Colonic mucosa (tissue), 4 donors: Measurements from ENCODE around the gene RUNX2. TPM values are rescaled to one million over a fixed set of nuclear protein-coding genes. Genes with fewer than 3 reads are reported as not detected.

Experiments used
- DNase-seq: peaks from one replicate; pipeline ENCODE4 v3.0.0-alpha.2; 2020
- H3K27ac ChIP-seq: fragments of 200-600 bp; one replicate; pipeline ENCODE4 v1.8.0; 2021
- H3K27me3 ChIP-seq: fragments of 200-600 bp; one replicate; pipeline ENCODE4 v1.8.0; 2021
- H3K36me3 ChIP-seq: fragments of 200-600 bp; one replicate; pipeline ENCODE4 v1.8.0; 2021
- H3K4me1 ChIP-seq: fragments of 200-600 bp; one replicate; pipeline ENCODE4 v1.8.0; 2021; ENCODE audit warnings: mild to moderate bottlenecking
- H3K4me3 ChIP-seq: fragments of 200-600 bp; one replicate; pipeline ENCODE4 v1.8.0; 2021
- H3K9ac ChIP-seq, 2 donors: one replicate each; pipeline ENCODE4 v1.7.0; 2013; ENCODE audit warnings: control low read depth in 2 of 2, low read depth in 2 of 2, low read length in 2 of 2
- H3K9me3 ChIP-seq: fragments of 200-600 bp; one replicate; pipeline ENCODE4 v1.8.0; 2021
- CTCF ChIP-seq: fragments of 200-600 bp; IDR thresholded peaks from one replicate; pipeline ENCODE4 v1.8.0; 2022; ENCODE audit warnings: antibody characterized with exemption, mild to moderate bottlenecking
- intact Hi-C: fragments of 100-400 bp; cut with DNase I; formaldehyde crosslinking; loops from one replicate; pipeline ENCODE4 v1.14.1; 2022
- total RNA-seq, 2 donors: library from RNA; stranded (reverse); fragmentation: NEBNext Ultra II Directional in 1 of 2; extraction: Animal tissue kit (Norgen Biotek cat#: 25700) in 1 of 2; gene quantifications; one replicate each; pipeline ENCODE4 v1.2.1, GENCODE V29; 2021
- donor health status: healthy.
- donor health status: DM: no; HTN: no; CAD: no.
- donor health status: DM: no; HTN: no; CAD: no.

Gene RUNX2
- total RNA-seq, 2 donors from 2014 or later: 1.7 to 2.6 TPM

- DNase-seq: peak; percentile 33
- intact Hi-C loops: no loop called here
- no peak overlapping the region for H3K4me3 ChIP-seq
- H3K27me3 ChIP-seq: no peaks in the 10 kb centered on the region
- no peaks in the 10 kb centered on the region for H3K36me3 ChIP-seq
- H3K27ac ChIP-seq: no peak overlapping the region
- H3K9me3 ChIP-seq: no peaks in the 10 kb centered on the region
- H3K4me1 ChIP-seq: no peaks in the 10 kb centered on the region
- TF ChIP-seq CTCF: no peak
- no peak overlapping the region for H3K9ac ChIP-seq
Measured at GRCh38 chr6:45613656-45614055, 285.5 kb downstream of the RUNX2 start.

GRCh38 chr6:45614488-45615285 lies 286.6 kb downstream of the RUNX2 start:
- intact Hi-C loops: no loop called here
- H3K9ac ChIP-seq: no peak overlapping the region
- no peak for DNase-seq

DNA sequence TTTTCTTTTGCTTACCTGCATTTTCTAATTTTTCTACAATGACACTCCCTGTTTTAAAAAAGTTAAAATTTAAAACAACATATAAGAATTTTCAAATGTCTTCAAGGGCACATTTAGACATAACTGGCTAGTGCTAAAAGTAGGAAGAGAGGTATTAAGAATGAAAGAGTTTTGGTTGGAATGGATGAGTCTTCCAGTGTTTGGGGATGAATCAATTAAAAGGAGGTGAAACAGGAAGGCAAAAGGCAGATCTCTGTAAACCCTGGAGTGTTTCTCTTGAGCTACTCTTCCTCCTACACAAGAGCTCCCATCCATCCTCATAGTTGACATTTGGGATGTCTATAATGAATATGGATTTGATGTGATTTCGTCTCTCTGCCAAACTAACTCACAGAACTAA lies 288.1 kb downstream of the RUNX2 start:
- Histone ChIP-seq H3K4me1 (no peaks in the 10 kb centered on the region), H3K27me3 (no peaks in the 10 kb centered on the region), H3K9me3 (no peaks in the 10 kb centered on the region), H3K4me3 (no peak overlapping the region), H3K27ac (no peak overlapping the region), H3K9ac (no peak overlapping the region), H3K36me3 (no peaks in the 10 kb centered on the region)
- no peak for TF ChIP-seq CTCF
- intact Hi-C loops: no loop called here
- DNase-seq: no peak

More at GRCh38 chr6:45614488-45615285, 286.6 kb downstream of the RUNX2 start:
- Histone ChIP-seq H3K36me3 (no peaks in the 10 kb centered on the region), H3K4me3 (no peak overlapping the region), H3K27ac (no peak overlapping the region), H3K4me1 (no peaks in the 10 kb centered on the region), H3K9me3 (no peaks in the 10 kb centered on the region), H3K27me3 (no peaks in the 10 kb centered on the region)
- no peak for TF ChIP-seq CTCF

DNA sequence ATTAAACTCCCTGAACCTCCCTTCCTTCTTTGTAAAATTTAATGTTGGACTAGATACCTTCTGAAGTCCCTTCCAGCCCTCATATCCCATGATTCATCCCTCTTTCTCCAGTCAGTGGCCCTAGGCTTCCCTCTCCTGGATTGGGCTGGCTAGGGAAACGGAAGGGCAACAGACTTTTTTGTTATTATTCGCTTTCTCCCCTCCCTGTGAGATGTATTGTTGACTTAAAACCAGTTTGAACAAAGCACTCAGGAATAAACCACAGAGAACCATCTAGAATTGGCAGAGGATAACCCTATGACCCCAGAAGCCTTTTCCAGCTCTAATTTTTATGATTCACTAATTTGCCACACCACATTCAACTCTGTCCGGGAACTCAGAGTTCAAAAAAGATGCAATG lies 289.3 kb downstream of the RUNX2 start:
- no peak for TF ChIP-seq CTCF
- H3K27ac ChIP-seq: no peak overlapping the region
- no peak overlapping the region for H3K4me3 ChIP-seq
- H3K4me1 ChIP-seq: no peaks in the 10 kb centered on the region
- H3K9me3 ChIP-seq: no peaks in the 10 kb centered on the region
- intact Hi-C loops: no loop called here
- no peaks in the 10 kb centered on the region for H3K27me3 ChIP-seq
- H3K36me3 ChIP-seq: no peaks in the 10 kb centered on the region
- no peak overlapping the region for H3K9ac ChIP-seq
- no peak for DNase-seq

- no peak for DNase-seq
- H3K4me3 ChIP-seq: no peak overlapping the region
- no peak for TF ChIP-seq CTCF
- no peaks in the 10 kb centered on the region for H3K27me3 ChIP-seq
- intact Hi-C loops: no loop called here
- no peaks in the 10 kb centered on the region for H3K4me1 ChIP-seq
- no peaks in the 10 kb centered on the region for H3K9me3 ChIP-seq
- no peaks in the 10 kb centered on the region for H3K36me3 ChIP-seq
- H3K27ac ChIP-seq: no peak overlapping the region
- H3K9ac ChIP-seq: no peak overlapping the region
Measured at GRCh38 chr6:45618259-45618658, 290.1 kb downstream of the RUNX2 start.
